Measurements from ENCODE around the gene SLN.

GRCh38 chr11:107719557-107720302 lies 7.9 kb upstream of the SLN start:
- TF ChIP-seq CTCF (IDR thresholded peaks at IDR 0.05) (no peak), POLR2AphosphoS5 (IDR thresholded peaks at IDR 0.05) (no peak)

All from breast epithelium (tissue), 3 donors.